HuH-7.5 (cell line): ENCODE measurements around the gene NUB1.

Source experiments
- DNase-seq: peaks from one replicate; pipeline ENCODE4 v3.0.0; 2011; ENCODE audit warnings: low spot score

Gene NUB1

GRCh38 chr7:151378011-151378410 lies 36.4 kb downstream of the NUB1 start:
- no peak for DNase-seq

- no peak for DNase-seq
Measured at GRCh38 chr7:151378496-151379192, 37.0 kb downstream of the NUB1 start.

- no peak for DNase-seq
Measured at GRCh38 chr7:151379193-151379520, 37.5 kb downstream of the NUB1 start.

GRCh38 chr7:151379534-151380198 lies 38.1 kb downstream of the NUB1 start:
- no peak for DNase-seq

- DNase-seq = peak; percentile 11
Measured at GRCh38 chr7:151380199-151381097, 38.8 kb downstream of the NUB1 start.

- peak; percentile 20 for DNase-seq
Measured at GRCh38 chr7:151381098-151381347, 39.4 kb downstream of the NUB1 start.

- DNase-seq = peak; percentile 2
Measured at GRCh38 chr7:151381348-151382078, 39.9 kb downstream of the NUB1 start.

- peak; percentile 12 for DNase-seq
Measured at GRCh38 chr7:151382079-151382885, 40.7 kb downstream of the NUB1 start.

GRCh38 chr7:151383638-151384351 lies 42.2 kb downstream of the NUB1 start:
- no peak for DNase-seq

- no peak for DNase-seq
Measured at GRCh38 chr7:151384352-151384697, 42.7 kb downstream of the NUB1 start.

GRCh38 chr7:151384776-151385625 lies 43.4 kb downstream of the NUB1 start:
- DNase-seq = no peak

- DNase-seq = no peak
Measured at GRCh38 chr7:151385626-151386300, 44.2 kb downstream of the NUB1 start.

GRCh38 chr7:151386301-151387160 lies 44.9 kb downstream of the NUB1 start:
- DNase-seq = no peak

GRCh38 chr7:151387161-151388006 lies 45.8 kb downstream of the NUB1 start:
- DNase-seq = no peak

GRCh38 chr7:151388007-151388297 lies 46.3 kb downstream of the NUB1 start:
- DNase-seq = no peak

- no peak for DNase-seq
Measured at GRCh38 chr7:151388430-151388829, 46.8 kb downstream of the NUB1 start.

GRCh38 chr7:151389096-151389767 lies 47.6 kb downstream of the NUB1 start:
- no peak for DNase-seq
